Upper lobe of right lung (tissue), 1 donor: ENCODE data around the gene ARHGAP24. TPM values are rescaled to one million over a fixed set of nuclear protein-coding genes. Genes with fewer than 3 reads are reported as not detected.
A peak's percentile ranks its signal among the peaks of the same experiment; 100 is the strongest.

Experiments used
- ATAC-seq: fragments of 200-7000 bp; cut with Tn5 transposase; one replicate; pipeline ENCODE4 v1.9.1; 2020; ENCODE audit warnings: mild to moderate bottlenecking, moderate library complexity
- DNase-seq: peaks from one replicate; pipeline ENCODE4 v3.0.0-alpha.2; 2020
- H3K27ac ChIP-seq: fragments of 200-600 bp; one replicate; pipeline ENCODE4 v1.8.0; 2022
- H3K27me3 ChIP-seq: fragments of 200-600 bp; one replicate; pipeline ENCODE4 v1.8.0; 2022; ENCODE audit warnings: mild to moderate bottlenecking
- H3K36me3 ChIP-seq: fragments of 200-600 bp; one replicate; pipeline ENCODE4 v1.8.0; 2022
- H3K4me1 ChIP-seq: fragments of 200-600 bp; one replicate; pipeline ENCODE4 v1.8.0; 2022
- H3K4me3 ChIP-seq: fragments of 200-600 bp; one replicate; pipeline ENCODE4 v1.8.0; 2022; ENCODE audit warnings: mild to moderate bottlenecking
- H3K9me3 ChIP-seq: fragments of 200-600 bp; one replicate; pipeline ENCODE4 v1.8.0; 2022
- intact Hi-C: fragments of 100-400 bp; cut with DNase I; formaldehyde crosslinking; loops from one replicate; pipeline ENCODE4 v1.11.0; 2022
- total RNA-seq: library from RNA; stranded (reverse); fragmentation: NEBNext Ultra II Directional; extraction: Animal tissue kit (Norgen Biotek cat#: 25700); gene quantifications from one replicate; pipeline ENCODE4 v1.2.1, GENCODE V29; 2021
- TF ChIP-seq, protein P1 (sequence below): fragments of 200-600 bp; IDR thresholded peaks from one replicate; pipeline ENCODE4 v1.8.0; 2022; ENCODE audit warnings: antibody characterized with exemption
- donor health status: DM: no; HTN: yes; CAD: no; lungs with severe emphysema.

ARHGAP24 gene
- total RNA-seq, 1 donor from 2014 or later, result 29.8 TPM

GRCh38 chr4:85728464-85728863, 253.5 kb downstream of the ARHGAP24 start:
- Histone ChIP-seq H3K4me3 (no peak overlapping the region), H3K4me1 (peaks cover 18% of the 10 kb centered on the region), H3K9me3 (no peaks in the 10 kb centered on the region), H3K36me3 (no peaks in the 10 kb centered on the region), H3K27me3 (no peaks in the 10 kb centered on the region), H3K27ac (no peak overlapping the region)
- DNase-seq (no peak), ATAC-seq (no peak)
- TF ChIP-seq, protein P1, sequence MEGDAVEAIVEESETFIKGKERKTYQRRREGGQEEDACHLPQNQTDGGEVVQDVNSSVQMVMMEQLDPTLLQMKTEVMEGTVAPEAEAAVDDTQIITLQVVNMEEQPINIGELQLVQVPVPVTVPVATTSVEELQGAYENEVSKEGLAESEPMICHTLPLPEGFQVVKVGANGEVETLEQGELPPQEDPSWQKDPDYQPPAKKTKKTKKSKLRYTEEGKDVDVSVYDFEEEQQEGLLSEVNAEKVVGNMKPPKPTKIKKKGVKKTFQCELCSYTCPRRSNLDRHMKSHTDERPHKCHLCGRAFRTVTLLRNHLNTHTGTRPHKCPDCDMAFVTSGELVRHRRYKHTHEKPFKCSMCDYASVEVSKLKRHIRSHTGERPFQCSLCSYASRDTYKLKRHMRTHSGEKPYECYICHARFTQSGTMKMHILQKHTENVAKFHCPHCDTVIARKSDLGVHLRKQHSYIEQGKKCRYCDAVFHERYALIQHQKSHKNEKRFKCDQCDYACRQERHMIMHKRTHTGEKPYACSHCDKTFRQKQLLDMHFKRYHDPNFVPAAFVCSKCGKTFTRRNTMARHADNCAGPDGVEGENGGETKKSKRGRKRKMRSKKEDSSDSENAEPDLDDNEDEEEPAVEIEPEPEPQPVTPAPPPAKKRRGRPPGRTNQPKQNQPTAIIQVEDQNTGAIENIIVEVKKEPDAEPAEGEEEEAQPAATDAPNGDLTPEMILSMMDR, result no peak
- intact Hi-C loops, result no loop called here

DNA sequence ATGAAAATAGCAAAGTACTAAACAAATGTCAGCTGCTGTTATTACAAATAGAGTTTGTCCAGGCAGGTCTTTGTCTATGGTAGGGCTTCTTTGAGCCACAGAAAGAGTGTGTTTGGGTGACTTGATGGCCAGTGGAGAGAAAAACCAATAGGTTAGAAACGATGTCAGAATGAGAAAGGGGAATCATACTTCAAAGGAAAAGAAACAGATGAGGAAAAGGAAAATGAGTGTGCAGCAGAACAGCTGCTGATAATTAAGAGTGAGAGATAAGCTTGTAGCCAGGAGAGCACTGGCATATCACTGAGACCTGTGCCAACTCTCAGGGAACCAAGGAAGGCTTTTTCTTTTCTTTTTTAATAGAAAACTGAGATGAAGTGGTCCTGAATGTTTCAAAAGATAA, 257.2 kb downstream of the ARHGAP24 start:
- TF ChIP-seq, protein P1, result no peak
- no peak overlapping the region for H3K4me3 ChIP-seq
- no peaks in the 10 kb centered on the region for H3K4me1 ChIP-seq
- DNase-seq (no peak), ATAC-seq (no peak)
- H3K27ac ChIP-seq, result no peak overlapping the region
- no peaks in the 10 kb centered on the region for H3K27me3 ChIP-seq
- H3K9me3 ChIP-seq, result no peaks in the 10 kb centered on the region
- no peaks in the 10 kb centered on the region for H3K36me3 ChIP-seq
- intact Hi-C loops, result no loop called here

GRCh38 chr4:85733798-85734197, 258.8 kb downstream of the ARHGAP24 start:
- no peaks in the 10 kb centered on the region for H3K36me3 ChIP-seq
- H3K27me3 ChIP-seq, result no peaks in the 10 kb centered on the region
- intact Hi-C loops, result no loop called here
- no peaks in the 10 kb centered on the region for H3K9me3 ChIP-seq
- TF ChIP-seq, protein P1, result no peak
- DNase-seq, result no peak
- H3K4me1 ChIP-seq, result no peaks in the 10 kb centered on the region
- H3K27ac ChIP-seq, result no peak overlapping the region
- no peak overlapping the region for H3K4me3 ChIP-seq
- ATAC-seq, result peak; percentile 39

DNA sequence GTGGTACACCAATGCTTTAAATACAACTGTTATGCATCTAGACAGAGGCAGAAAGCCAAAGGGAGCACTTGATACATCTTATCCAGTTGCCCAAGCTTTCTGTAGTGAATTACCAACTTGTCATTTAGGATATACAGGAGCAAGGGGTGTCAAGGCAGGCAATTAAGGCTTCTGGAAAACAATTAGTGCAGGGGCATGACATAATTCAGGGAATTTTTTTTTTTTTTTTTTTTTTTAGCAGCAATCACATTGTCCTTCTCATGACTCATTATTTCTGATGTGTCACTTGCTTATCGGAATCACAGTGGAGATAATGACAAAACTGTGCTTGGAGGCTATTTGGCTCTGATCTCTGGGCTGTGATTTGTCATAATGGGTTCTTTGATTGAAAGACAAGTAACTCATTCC, 259.5 kb downstream of the ARHGAP24 start:
- TF ChIP-seq, protein P1, result no peak
- H3K36me3 ChIP-seq, result no peaks in the 10 kb centered on the region
- H3K27me3 ChIP-seq, result no peaks in the 10 kb centered on the region
- no peak for ATAC-seq
- H3K9me3 ChIP-seq, result no peaks in the 10 kb centered on the region
- H3K4me1 ChIP-seq, result no peaks in the 10 kb centered on the region
- intact Hi-C loops, result no loop called here
- no peak overlapping the region for H3K27ac ChIP-seq
- no peak overlapping the region for H3K4me3 ChIP-seq
- DNase-seq, result no peak

DNA sequence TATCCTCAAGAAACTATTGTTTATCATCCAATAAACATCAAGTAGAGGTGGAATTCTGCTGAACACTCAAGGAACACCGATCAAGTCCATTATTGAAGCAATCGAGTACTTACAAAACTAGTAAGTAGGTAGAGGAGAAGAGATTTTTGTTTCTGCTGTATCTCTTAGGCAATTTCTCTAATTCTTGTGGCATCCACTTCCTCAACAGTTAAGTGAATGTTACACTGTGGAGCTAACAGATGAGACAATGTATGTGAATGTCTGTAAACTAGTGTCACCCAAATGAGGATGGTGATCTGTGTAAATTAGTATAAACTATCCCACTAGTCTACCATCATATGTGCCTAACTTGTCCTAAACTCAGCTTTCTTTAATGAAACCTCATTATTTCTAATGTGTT, 261.6 kb downstream of the ARHGAP24 start:
- ATAC-seq, result peak; percentile 53

More for the DNA sequence above, 261.6 kb downstream of the ARHGAP24 start:
- intact Hi-C loops, result no loop called here
- TF ChIP-seq, protein P1, result no peak
- no peak overlapping the region for H3K4me3 ChIP-seq
- no peaks in the 10 kb centered on the region for H3K9me3 ChIP-seq
- no peak overlapping the region for H3K27ac ChIP-seq
- H3K4me1 ChIP-seq, result peaks cover 8% of the 10 kb centered on the region
- no peak for DNase-seq
- no peaks in the 10 kb centered on the region for H3K27me3 ChIP-seq
- no peaks in the 10 kb centered on the region for H3K36me3 ChIP-seq
